Measurements from ENCODE around the gene C17orf50. TPM values are rescaled to one million over a fixed set of nuclear protein-coding genes. Genes with fewer than 3 reads are reported as not detected.
"Not testable (repeated sequence)": the region's sequence is repeated elsewhere in the genome, so short reads cannot be mapped to it uniquely, and the experiment has no call there.

C17orf50 gene
- total RNA-seq, 1 experiment from 2014 or later: not detected

DNA sequence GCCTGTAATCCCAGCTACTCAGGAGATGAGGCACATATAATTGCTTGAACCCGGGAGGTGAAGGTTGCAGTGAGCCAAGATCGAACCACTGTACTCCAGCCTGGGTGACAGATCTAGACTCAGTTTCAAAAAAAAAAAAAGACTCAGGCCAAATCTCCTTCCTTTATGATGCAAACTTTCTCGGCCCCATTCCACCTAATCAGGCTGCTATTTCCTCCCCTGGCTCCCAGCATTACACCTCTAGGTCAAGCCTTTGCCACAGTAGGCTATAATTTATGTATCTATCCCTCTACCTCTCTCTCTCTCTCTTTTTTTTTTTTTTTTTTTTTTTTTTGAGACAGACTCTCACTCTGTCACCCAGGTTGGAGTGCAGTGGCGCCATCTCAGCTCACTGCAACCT, 9.1 kb upstream of the C17orf50 start:
- H3K4me3 ChIP-seq; H3K27ac ChIP-seq; H3K9me3 ChIP-seq (replicated peaks); DNase-seq (ENCODE audit: low read depth in 1 of 2, low spot score in 2 of 2); H3K36me3 ChIP-seq; H3K4me1 ChIP-seq (replicated peaks): not testable (repeated sequence)
- H3K27me3 ChIP-seq (replicated peaks): peaks cover 26% of the 10 kb centered on the region

DNA sequence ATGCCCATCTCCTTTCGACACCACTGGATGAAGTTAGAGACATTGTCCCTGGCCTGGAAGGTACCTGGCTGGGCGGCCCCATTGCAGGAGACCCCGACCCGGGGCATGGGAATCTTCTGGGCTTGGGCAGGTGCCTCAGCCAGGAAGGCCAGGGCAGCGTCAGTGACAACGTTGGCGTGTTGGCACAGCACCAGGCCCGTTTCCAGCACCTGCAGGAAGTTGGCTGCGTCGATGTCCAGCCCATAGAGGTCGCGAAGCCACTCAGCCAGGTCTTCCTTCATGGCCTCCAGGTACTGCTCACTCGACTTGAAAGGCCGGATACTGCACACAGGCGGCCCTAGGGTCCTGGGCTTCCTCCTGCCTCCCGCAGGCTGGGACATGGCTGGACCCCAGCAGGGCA, 8.2 kb upstream of the C17orf50 start:
- Histone ChIP-seq H3K9me3 (replicated peaks) (no peaks in the 10 kb centered on the region), H3K36me3 (no peaks in the 10 kb centered on the region), H3K4me3 (no peak overlapping the region), H3K27me3 (replicated peaks) (peaks cover 26% of the 10 kb centered on the region), H3K4me1 (replicated peaks) (no peaks in the 10 kb centered on the region; the same call in 1 of the 2 replicates), H3K27ac (no peak overlapping the region)
- DNase-seq (ENCODE audit: low read depth in 1 of 2, low spot score in 2 of 2): no peak

GRCh38 chr17:35752945-35753764, 7.5 kb upstream of the C17orf50 start, which contains the start of gene GAS2L2:
TSS of gene GAS2L2 (minus strand) at chr17:35753239. CDS start at chr17:35752850, 389 bp downstream.
- no peaks in the 10 kb centered on the region; the same call in 1 of the 2 replicates for H3K4me1 ChIP-seq (replicated peaks)
- no peaks in the 10 kb centered on the region for H3K9me3 ChIP-seq (replicated peaks)
- no peak within 1 kb of the TSS for H3K4me3 ChIP-seq
- H3K36me3 ChIP-seq: no peaks in the 10 kb centered on the region
- H3K27me3 ChIP-seq (replicated peaks): peaks cover 26% of the 10 kb centered on the region
- no peak for DNase-seq (ENCODE audit: low read depth in 1 of 2, low spot score in 2 of 2)
- no peak within 1 kb of the TSS for H3K27ac ChIP-seq

GRCh38 chr17:35757243-35757642, 3.4 kb upstream of the C17orf50 start:
- no peaks in the 10 kb centered on the region for H3K27me3 ChIP-seq (replicated peaks)
- no peak overlapping the region for H3K4me3 ChIP-seq
- H3K4me1 ChIP-seq (replicated peaks): no peaks in the 10 kb centered on the region
- H3K9me3 ChIP-seq (replicated peaks): no peaks in the 10 kb centered on the region
- H3K27ac ChIP-seq: no peak overlapping the region
- no peak for DNase-seq (ENCODE audit: low read depth in 1 of 2, low spot score in 2 of 2)
- H3K36me3 ChIP-seq: no peaks in the 10 kb centered on the region

GRCh38 chr17:35761601-35762000, 914 bp downstream of the C17orf50 start:
- Histone ChIP-seq H3K9me3 (replicated peaks) (no peaks in the 10 kb centered on the region; the same call in 1 of the 2 replicates), H3K36me3 (no peaks in the 10 kb centered on the region), H3K27ac (no peak overlapping the region), H3K27me3 (replicated peaks) (no peaks in the 10 kb centered on the region), H3K4me3 (no peak overlapping the region), H3K4me1 (replicated peaks) (peaks cover 28% of the 10 kb centered on the region)
- no peak for DNase-seq (ENCODE audit: low read depth in 1 of 2, low spot score in 2 of 2)

DNA sequence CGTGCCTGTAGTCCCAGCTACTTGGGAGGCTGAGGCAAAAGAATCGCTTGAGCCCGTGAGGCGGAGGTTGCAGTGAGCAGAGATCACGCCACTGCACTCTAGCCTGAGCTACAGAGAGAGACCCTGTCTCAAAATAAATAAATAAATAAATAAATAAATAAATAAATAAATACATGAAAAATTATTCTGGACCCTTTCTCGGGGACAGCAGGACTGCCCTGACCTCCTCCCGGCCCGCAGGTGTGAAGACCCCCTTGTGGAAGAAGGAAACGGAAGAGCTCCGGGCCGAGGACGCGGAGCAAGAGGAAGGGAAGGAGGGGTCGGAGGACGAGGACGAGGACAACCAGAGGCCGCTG, 3.1 kb downstream of the C17orf50 start:
- Histone ChIP-seq H3K36me3 (no peaks in the 10 kb centered on the region), H3K27ac (no peak overlapping the region), H3K4me3 (no peak overlapping the region; the same call in 1 of the 2 replicates), H3K27me3 (replicated peaks) (no peaks in the 10 kb centered on the region), H3K4me1 (replicated peaks) (peaks cover 30% of the 10 kb centered on the region), H3K9me3 (replicated peaks) (no peaks in the 10 kb centered on the region; the same call in 1 of the 2 replicates)
- DNase-seq (ENCODE audit: low read depth in 1 of 2, low spot score in 2 of 2): no peak

DNA sequence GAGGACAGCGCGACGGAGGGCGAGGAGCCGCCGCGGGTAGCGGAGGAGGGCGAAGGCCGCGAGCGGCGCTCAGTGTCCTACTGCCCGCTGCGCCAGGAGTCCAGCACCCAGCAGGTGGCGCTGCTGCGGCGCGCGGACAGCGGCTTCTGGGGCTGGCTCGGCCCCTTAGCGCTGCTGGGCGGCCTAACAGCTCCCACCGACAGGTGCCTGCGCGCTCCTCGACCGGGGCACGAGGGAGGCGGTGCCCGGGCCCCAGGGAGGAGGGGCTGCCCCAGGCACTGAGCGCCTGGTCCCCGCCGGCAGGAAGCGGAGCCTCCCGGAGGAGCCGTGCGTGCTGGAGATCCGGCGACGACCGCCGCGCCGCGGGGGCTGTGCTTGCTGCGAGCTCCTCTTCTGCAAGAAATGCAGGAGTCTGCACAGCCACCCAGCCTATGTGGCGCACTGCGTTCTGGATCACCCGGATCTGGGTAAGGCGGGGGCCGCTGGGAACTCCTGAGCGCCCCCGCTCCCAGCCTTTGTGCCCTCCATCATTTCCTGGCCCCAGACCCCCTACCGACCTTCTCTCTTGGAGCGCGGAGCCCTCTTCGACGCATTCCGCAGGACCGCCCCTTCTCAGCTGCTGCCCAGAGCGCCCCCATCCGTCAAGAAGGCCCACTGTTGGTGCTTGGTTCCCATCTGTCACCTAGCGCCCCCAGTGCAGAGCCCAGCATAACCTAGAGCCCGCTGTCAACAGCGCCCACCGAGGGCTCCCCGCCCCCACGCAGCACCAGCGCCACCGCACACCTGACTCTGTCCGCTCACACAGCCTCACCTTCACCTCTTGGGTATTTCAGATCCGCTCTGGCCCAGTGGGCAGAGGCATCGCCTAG, 3.7 kb downstream of the C17orf50 start:
- no peak overlapping the region for H3K27ac ChIP-seq
- DNase-seq (ENCODE audit: low read depth in 1 of 2, low spot score in 2 of 2): peak; percentile 86 to 87
- peak overlapping the region; percentile 29 for H3K4me3 ChIP-seq

DNA sequence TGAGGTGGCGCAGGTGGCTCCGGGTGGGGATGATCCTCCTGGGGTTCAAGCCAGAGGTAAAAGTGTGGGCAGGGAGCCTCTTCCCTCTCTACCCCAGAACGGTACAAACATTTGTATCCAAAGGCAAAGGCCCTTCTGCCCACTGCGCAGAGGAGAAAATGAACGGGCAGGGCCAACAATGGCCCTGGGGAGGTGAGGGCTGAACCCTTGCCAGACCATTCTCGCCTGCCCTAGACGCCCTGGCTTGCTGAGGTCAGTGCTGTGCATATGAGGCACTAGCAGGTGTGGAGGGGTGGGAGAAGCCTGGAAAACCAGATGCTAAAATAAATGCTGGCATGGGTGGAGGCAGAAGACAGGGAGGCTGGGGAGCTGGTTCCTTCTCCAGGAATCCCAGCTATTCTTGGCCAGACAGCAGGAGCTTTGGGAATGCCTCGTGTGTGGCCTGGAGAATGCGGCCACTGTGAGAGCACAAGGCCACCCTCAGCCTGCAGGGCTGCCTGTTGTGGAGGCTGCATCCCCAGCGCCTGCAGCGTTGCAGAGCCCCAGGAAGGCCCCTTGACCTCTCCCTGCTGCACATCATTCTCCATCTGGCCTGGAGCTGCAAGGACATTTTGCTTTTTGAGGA, 4.5 kb downstream of the C17orf50 start:
- H3K27me3 ChIP-seq (replicated peaks): no peaks in the 10 kb centered on the region
- H3K27ac ChIP-seq: no peak overlapping the region
- H3K9me3 ChIP-seq (replicated peaks): no peaks in the 10 kb centered on the region; the same call in 1 of the 2 replicates

More for the DNA sequence above, 3.7 kb downstream of the C17orf50 start:
- Histone ChIP-seq H3K27me3 (replicated peaks) (no peaks in the 10 kb centered on the region), H3K36me3 (no peaks in the 10 kb centered on the region), H3K9me3 (replicated peaks) (no peaks in the 10 kb centered on the region; the same call in 1 of the 2 replicates), H3K4me1 (replicated peaks) (peaks cover 30% of the 10 kb centered on the region)

GRCh38 chr17:35765756-35766488, 5.2 kb downstream of the C17orf50 start:
- Histone ChIP-seq H3K27me3 (replicated peaks) (no peaks in the 10 kb centered on the region), H3K4me1 (replicated peaks) (peaks cover 30% of the 10 kb centered on the region), H3K27ac (no peak overlapping the region), H3K36me3 (no peaks in the 10 kb centered on the region), H3K9me3 (replicated peaks) (no peaks in the 10 kb centered on the region; the same call in 1 of the 2 replicates), H3K4me3 (no peak overlapping the region)
- no peak for DNase-seq (ENCODE audit: low read depth in 1 of 2, low spot score in 2 of 2)

More for the DNA sequence above, 4.5 kb downstream of the C17orf50 start:
- Histone ChIP-seq H3K4me1 (replicated peaks) (peaks cover 30% of the 10 kb centered on the region), H3K36me3 (no peaks in the 10 kb centered on the region), H3K4me3 (no peak overlapping the region)
- DNase-seq (ENCODE audit: low read depth in 1 of 2, low spot score in 2 of 2): peak; percentile 74 to 80

DNA sequence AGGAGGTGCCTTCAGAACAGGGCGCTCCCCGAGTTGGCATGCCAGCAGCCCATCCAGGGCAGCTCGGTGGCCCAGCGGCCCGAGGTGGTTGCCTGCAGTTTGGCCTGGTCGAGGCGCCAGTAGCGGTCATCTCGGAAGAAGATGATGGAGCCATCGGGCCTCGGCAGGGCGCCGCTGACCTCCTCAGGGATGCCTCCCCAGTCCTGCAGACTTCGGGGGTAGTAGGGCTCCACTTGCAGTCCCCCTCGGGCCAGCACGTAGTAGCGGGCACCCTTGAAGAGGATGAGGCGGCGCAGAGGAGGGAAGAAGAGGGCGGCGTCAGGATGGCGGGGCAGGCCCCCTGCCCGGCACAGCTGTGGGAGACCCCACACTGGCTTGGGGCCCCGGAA, 5.8 kb downstream of the C17orf50 start:
- no peak for DNase-seq (ENCODE audit: low read depth in 1 of 2, low spot score in 2 of 2)
- peaks cover 30% of the 10 kb centered on the region for H3K4me1 ChIP-seq (replicated peaks)
- no peaks in the 10 kb centered on the region for H3K36me3 ChIP-seq
- H3K9me3 ChIP-seq (replicated peaks): no peaks in the 10 kb centered on the region; the same call in 1 of the 2 replicates
- no peak overlapping the region for H3K4me3 ChIP-seq
- H3K27me3 ChIP-seq (replicated peaks): no peaks in the 10 kb centered on the region
- H3K27ac ChIP-seq: no peak overlapping the region

DNA sequence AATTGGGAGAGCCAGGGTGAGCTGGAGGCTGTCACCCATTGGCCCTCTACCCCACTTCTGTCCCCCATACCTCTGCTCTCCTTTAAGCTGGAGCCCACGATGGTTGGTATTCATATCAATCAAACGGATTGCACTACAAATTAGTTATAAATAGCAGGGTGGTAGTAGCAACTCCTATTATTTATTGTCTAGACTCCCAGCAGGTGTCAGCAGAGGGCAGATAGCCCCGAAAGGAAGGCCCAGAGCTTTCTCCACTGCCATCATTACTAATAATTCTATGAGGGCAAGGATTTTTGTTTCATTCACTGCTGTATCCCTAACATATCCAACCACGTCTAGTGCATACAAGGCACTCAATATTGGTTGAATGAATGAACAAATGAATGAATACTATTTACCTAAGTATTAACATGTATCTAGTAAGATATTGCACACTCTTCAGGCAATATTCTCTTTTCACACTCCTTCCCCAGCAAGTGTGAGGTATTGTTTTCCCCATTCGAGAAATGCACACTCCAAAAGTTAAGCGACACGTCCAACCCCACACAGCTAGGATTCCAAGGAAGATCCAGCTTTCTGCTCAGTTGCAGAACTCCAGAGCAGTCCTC, 6.3 kb downstream of the C17orf50 start:
- Histone ChIP-seq H3K27me3 (replicated peaks) (no peaks in the 10 kb centered on the region), H3K27ac (no peak overlapping the region), H3K4me1 (replicated peaks) (peaks cover 30% of the 10 kb centered on the region), H3K9me3 (replicated peaks) (no peaks in the 10 kb centered on the region; the same call in 1 of the 2 replicates), H3K4me3 (no peak overlapping the region), H3K36me3 (no peaks in the 10 kb centered on the region)
- DNase-seq (ENCODE audit: low read depth in 1 of 2, low spot score in 2 of 2): no peak

DNA sequence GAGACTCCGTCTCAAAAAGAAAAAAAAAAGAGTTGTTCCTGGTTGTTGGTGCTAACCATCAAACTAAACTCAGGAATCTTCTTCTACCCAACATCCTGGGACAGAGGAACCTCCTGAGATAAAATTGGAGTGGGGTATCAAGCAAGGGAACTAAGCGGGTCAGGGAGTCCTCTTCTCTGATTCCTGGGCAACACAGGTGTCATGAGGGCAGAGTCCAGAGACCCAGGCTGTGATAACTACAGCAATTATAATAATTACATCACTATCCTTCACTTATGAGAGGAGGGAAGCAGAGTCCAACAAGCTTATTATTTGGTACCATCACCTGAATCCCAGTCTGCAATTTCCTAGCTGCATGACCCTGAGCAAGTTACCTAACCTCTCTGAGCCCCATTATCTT, 8.1 kb downstream of the C17orf50 start:
- Histone ChIP-seq H3K4me1 (replicated peaks) (peaks cover 34% of the 10 kb centered on the region), H3K4me3 (no peak overlapping the region), H3K36me3 (no peaks in the 10 kb centered on the region), H3K9me3 (replicated peaks) (no peaks in the 10 kb centered on the region; the same call in 1 of the 2 replicates), H3K27ac (no peak overlapping the region), H3K27me3 (replicated peaks) (no peaks in the 10 kb centered on the region)
- DNase-seq (ENCODE audit: low read depth in 1 of 2, low spot score in 2 of 2): no peak
